Cortex of kidney (tissue), 1 donor: ENCODE measurements around the gene TRPV5.

Source experiments
- DNase-seq: peaks from one replicate; lab custom pipeline; 2025; lab: John Stamatoyannopoulos, UW

Gene TRPV5

DNA sequence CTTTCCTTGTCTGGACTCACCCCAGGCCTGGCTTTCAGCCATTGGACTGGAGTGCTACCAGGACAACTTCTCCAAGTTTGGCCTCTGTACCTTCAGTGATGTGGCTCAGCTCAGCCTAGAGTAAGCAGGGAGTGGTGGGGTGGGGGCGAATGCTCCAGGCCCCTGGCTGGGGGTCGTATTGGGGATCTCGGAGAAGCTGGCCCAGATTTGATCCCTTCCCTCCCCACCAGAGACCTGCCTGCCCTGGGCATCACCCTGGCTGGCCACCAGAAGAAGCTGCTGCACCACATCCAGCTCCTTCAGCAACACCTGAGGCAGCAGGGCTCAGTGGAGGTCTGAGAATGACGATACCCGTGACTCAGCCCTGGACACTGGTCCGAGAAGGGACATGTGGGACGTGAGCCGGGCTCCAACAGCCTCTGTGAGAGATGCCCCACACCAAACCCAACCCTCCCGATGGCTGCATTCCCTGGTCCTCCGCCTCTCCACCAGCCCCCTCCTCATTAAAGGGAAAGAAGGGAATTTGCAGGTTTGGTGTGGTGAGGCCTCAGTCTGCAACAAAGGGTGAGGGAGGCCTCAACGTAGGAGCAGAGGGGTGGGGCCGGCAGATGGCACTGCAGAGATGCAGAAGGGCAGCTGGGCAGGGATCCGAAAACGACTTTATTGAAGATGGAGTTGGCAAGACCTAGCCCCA lies 62.8 kb downstream of the TRPV5 start:
- no peak for DNase-seq

DNA sequence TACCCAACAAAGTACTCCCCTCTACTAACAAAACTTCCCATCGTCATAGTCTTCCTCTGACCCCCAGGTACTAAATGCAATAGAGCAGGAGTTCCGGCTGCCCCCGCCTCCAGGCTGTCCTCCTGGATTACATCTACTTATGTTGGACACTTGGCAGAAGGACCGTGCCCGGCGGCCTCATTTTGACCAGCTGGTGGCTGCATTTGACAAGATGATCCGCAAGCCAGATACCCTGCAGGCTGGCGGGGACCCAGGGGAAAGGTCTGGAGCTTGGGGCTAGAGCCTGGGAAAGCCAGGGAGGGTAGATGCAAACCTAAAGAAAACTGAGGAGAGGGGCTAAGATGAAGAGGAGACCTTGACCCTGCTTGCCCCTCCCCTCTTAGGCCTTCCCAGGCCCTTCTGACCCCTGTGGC lies 63.4 kb downstream of the TRPV5 start:
- DNase-seq: no peak

DNA sequence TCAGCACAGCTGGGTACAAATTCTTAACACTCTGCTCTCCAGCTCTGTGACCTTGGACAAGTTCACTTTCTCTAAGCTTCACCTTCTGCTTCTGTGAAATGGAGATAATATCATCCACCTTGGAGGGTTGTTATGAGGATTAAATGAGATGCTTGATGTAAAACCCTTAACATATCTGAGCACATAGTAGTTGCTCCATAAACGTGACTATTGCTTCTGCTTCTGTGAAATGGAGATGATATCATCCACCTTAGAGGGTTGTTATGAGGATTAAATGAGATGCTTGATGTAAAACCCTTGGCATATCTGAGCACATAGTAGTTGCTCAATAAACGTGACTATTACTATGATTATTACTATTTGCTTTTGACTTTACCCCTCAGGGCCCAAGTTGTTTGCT lies 64.1 kb downstream of the TRPV5 start:
- no peak for DNase-seq

DNA sequence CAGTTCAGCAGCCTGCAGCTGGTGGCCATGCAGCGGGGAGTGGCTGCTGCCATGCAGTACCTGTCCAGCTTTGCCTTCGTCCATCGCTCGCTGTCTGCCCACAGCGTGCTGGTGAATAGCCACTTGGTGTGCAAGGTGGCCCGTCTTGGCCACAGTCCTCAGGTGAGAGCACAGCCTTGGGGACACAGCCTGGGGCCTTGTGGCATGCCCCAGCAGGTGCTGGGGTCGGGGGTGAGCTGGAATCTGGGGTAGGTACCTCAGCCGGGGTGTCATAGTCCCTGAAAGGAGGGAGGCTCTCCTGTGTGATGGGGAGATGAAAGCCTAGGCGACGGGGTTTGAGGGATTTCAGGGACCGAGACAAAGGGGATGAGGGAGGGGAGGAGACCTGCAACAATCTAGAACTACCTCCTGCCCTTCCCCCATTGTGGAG lies 64.5 kb downstream of the TRPV5 start:
- no peak for DNase-seq

DNA sequence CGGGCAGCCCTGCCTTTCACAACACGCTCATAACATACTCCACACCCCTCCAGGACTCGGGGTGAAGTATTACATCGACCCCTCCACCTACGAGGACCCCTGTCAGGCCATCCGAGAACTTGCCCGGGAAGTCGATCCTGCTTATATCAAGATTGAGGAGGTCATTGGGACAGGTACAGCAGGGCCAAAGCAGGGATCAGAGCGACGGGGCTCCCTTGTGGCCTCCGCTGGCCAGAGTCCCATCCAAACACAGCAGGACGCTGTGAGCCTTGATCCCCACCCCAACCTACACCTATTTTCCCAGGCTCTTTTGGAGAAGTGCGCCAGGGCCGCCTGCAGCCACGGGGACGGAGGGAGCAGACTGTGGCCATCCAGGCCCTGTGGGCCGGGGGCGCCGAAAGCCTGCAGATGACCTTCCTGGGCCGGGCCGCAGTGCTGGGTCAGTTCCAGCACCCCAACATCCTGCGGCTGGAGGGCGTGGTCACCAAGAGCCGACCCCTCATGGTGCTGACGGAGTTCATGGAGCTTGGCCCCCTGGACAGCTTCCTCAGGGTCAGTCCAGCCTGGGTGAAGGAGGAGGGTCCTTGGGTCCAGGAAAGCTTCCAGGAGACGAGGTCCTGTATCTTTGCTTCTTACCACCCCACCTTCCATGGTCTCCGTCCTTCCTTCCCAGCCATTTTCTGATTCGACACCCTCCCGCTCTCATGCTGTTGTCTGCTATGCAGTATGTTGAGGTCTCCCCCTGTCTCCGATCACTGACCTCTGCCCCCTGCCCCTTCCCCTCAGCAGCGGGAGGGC lies 65.2 kb downstream of the TRPV5 start:
- DNase-seq: no peak

DNA sequence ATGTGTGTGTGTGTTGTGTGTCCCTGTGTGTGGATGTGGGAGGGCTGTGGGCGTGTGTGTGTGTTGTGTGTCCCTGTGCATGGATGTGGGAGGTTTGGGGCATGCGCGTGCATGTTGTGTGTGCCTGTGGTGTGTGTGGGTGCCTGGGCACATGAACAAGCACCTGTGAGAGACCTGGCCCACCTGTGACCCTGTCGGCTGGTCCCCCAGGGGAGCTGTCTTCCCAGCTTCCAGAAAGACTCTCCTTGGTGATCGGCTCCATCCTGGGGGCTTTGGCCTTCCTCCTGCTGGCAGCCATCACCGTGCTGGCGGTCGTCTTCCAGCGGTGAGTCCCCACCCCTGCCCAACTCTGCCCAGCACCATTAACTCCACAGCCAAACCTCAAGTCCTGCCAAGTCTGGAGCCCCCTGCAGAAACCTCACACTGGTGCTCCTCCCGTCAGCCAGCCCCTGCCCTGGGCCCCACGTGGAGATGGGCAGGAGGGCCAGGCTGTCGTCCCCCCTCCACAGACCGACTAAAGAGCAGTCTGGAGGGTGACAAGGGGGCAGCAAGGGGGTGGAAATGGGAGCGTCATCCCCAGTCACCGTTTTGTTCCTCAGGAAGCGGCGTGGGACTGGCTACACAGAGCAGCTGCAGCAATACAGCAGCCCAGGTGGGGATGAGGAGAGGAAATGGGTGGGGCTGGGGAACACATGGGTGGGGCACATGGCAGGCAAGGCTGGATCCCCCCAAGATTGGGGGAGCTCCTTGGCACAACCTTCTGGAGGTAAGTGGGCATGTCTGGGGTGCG lies 66.0 kb downstream of the TRPV5 start:
- no peak for DNase-seq

DNA sequence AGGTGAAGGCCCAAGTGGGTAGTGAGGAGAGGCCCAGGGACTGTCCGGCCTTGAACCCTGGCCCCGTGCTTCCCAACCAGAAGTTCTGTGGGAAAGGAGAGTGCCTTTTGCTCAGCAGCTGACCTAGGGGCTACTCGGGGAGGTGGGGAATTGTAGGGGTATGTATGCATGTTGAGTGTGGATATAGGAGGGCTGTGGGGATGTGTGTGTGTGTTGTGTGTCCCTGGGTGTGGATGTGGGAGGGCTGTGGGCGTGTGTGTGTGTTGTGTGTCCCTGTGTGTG lies 66.5 kb downstream of the TRPV5 start:
- DNase-seq: no peak

DNA sequence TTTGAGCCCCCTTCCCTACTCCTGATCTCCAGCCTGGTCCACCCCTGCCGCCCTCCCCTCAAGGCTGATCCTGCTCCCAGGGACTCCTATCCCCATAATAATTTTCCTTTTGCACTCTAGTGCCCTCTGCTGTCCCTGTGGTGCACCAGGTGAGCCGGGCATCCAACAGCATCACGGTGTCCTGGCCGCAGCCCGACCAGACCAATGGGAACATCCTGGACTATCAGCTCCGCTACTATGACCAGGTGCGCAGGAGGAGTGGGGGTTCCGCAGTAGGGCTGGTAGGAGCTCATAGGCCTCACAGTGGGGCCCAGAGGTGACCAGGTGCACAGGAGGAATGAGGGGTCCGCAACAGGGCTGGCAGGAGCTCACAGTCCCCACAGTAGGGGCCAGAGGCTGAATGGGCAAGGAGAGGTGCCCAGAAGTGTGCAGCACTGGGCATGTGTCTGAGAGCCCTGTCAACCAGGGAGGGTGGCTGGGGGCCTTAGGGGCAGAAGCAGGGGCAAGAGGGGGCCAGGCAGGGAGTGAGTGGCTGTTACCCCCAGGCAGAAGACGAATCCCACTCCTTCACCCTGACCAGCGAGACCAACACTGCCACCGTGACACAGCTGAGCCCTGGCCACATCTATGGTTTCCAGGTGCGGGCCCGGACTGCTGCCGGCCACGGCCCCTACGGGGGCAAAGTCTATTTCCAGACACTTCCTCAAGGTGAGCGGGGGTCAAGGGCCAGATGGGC lies 67.0 kb downstream of the TRPV5 start:
- DNase-seq: no peak

DNA sequence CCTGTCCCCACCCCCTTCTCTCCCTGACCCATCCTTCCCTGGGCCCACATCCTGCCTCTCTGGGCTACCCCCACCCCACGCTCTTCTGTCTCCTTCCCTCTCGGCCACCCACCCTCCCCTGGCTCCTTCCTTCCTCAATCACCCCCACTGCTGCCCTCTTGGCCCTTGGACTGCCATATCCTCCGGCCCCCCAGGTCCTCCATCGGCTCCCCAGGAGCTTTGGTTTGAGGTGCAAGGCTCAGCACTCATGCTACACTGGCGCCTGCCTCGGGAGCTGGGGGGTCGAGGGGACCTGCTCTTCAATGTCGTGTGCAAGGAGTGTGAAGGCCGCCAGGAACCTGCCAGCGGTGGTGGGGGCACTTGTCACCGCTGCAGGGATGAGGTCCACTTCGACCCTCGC lies 67.8 kb downstream of the TRPV5 start:
- DNase-seq: no peak

DNA sequence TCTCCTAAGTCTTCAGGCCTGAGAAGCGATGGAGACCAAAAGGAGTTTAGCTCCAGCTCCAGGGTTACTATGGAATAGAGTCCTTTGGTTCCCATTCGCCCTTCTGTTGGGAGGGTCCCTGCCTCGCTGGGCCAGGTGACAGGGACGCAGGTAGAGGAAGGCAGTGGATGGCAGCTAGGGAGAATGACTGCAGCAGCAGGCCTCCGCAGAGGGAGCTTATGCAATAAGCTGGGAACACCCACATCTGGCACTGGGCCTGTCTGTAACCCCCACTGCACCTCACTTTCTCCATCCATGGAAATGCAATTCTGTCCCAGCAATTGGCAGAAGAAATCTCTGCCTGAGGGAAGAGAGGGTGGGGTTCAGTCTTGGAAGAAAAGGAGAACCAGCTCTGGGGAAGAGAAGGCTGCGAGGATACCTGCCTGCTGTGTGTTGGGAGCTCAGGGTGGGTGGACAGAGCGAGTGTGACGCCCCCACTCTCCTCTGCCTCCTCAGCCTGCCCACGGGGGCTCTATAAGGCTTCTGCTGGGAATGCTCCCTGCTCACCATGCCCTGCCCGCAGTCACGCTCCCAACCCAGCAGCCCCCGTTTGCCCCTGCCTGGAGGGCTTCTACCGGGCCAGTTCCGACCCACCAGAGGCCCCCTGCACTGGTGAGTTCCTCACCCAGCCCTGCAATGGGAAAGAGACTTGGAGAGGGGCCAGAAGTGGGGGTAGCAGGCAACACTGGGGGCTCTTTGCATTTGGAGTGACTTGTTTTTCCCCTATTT lies 68.4 kb downstream of the TRPV5 start:
- no peak for DNase-seq

DNA sequence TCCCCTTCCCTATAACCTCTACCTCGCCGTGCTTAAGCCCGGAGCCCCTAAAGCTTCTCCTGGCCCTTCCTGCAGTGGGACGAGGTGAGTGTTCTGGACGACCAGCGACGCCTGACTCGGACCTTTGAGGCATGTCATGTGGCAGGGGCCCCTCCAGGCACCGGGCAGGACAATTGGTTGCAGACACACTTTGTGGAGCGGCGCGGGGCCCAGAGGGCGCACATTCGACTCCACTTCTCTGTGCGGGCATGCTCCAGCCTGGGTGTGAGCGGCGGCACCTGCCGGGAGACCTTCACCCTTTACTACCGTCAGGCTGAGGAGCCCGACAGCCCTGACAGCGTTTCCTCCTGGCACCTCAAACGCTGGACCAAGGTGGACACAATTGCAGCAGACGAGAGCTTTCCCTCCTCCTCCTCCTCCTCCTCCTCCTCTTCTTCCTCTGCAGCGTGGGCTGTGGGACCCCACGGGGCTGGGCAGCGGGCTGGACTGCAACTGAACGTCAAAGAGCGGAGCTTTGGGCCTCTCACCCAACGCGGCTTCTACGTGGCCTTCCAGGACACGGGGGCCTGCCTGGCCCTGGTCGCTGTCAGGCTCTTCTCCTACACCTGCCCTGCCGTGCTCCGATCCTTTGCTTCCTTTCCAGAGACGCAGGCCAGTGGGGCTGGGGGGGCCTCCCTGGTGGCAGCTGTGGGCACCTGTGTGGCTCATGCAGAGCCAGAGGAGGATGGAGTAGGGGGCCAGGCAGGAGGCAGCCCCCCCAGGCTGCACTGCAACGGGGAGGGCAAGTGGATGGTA lies 69.5 kb downstream of the TRPV5 start:
- no peak for DNase-seq

DNA sequence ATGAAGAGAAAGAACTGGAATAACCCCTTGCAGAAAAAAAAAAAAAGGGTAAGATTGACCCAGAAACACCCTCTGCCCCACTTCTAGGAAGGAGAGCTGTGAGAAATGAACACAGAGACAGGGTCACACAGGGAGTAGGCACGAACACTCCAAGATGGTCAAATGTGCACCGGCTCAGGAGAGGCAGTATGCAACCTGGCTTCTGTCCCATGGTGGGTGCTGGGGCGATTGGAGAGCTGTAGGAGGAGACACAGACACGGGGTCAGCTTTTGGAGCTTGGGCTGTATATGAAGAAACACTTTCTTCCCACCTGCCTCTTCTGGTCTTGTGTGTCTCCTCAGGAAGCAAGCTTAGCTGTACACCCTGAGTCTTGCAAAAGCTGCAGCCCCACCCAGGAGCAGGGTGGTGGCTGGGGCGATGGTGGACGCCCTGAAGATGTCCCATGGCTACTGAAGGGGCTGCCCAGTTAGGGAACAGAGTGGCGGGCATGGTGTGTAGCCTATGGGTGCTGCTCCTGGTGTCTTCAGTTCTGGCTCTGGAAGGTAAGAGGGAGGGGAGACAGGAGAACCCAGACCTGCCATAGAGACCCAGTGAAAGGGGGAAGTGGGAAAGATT lies 70.7 kb downstream of the TRPV5 start:
- no peak for DNase-seq

DNA sequence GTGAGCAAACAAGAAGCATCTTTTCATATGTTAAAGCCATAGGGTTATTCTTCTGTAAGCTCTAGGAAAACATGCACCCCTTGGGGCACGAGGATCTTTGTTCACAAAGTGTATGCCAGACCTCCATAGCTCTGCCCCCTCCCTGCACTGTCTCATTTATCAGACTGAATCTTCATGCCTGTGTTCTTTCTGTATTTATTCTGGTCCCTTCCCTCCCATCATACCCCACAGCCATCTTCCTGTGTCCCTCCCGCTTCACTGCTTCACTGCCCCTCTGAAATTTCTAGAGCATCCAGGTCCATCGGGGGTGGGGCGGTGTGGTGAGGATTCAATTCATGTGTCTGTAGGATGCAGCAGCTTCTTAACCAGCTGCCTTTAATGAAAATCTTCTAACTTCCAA lies 71.2 kb downstream of the TRPV5 start:
- no peak for DNase-seq

DNA sequence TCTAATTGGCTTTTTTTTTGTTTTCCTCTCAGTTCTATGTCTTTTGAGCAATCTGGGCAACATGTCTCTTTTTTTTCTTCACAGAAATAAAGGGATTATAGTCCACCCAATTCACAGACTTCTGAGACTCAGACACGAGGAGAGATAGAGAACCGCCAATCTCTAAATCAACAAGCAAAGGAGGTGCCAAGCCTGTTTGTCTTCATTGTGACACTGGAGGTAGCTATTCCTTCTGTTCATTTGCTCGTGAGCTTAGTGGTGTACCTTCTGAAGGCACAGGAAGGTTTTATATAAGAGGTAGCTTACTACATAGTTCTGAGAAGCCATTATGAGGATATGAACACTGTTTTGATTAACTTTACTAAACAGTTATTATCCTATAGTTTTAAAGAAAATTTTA lies 72.6 kb downstream of the TRPV5 start:
- no peak for DNase-seq

DNA sequence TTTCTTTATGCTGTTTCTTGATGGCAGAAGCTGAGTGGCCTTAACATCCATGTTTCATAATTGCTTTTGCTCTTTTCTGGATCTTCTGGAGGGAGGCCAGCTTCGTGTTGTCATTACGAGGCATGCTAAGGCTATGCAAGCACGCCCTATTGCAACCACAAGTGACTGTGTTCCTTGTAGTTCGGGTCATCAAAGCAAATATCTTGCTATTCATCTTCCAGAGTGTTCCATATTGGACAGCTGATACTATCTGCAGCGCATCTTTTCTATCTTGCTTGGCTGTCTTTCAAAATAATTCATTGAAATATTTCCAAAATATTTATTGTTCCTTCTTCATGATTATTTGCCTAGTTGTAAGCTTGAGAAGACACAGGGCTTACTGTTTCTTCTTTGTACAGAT lies 73.7 kb downstream of the TRPV5 start:
- DNase-seq: no peak

DNA sequence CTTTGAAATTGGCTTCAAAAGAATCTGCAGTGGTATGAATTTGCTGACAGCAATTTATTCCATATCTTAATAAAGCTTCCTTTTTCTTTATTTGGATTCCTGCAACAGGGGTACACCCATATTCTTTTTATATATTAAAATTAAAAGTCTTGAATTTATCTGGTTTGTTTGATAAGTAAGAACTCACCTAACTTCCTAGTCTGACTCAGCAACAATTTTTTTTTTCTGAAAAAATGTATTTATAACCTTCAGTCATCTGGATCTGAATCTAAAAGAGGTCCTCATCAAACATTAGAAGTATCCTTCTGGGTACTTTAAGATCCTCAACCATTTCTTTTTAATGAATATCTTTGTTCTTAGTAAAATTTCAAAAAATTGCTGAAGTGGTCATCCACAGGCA lies 74.1 kb downstream of the TRPV5 start:
- DNase-seq: no peak
